Heart right ventricle (tissue), 16 donors: ENCODE measurements around the gene ATP13A3. TPM values are rescaled to one million over a fixed set of nuclear protein-coding genes. Genes with fewer than 3 reads are reported as not detected.
A peak's percentile ranks its signal among the peaks of the same experiment; 100 is the strongest.

ENCODE experiments used
- ATAC-seq, 8 donors: fragments of 200-7000 bp; cut with Tn5 transposase; one replicate each; pipeline ENCODE4 v1.9.1; 2020; ENCODE audit warnings: mild to moderate bottlenecking in 8 of 8, moderate library complexity in 8 of 8, moderate number of reproducible peaks in 1 of 8
- DNase-seq, 2 donors: peaks; one replicate each; pipeline ENCODE4 v3.0.0-alpha.2; 2020
- H3K27ac ChIP-seq, 10 donors: fragments of 200-600 bp; sonication (generic) in 2 of 10; one replicate each; pipeline versions ENCODE4 v1.5.0 to v1.8.0; 2020 to 2022; ENCODE audit warnings: mild to moderate bottlenecking in 3 of 10
- H3K27me3 ChIP-seq, 7 donors: fragments of 200-600 bp; one replicate each; pipeline ENCODE4 v1.8.0; 2021 to 2022; ENCODE audit warnings: mild to moderate bottlenecking in 2 of 7
- H3K36me3 ChIP-seq, 9 donors: fragments of 200-600 bp; sonication (generic) in 1 of 9; one replicate each; pipeline versions ENCODE4 v1.5.0 to v1.8.0; 2020 to 2022; ENCODE audit warnings: mild to moderate bottlenecking in 2 of 9
- H3K4me1 ChIP-seq, 9 donors: fragments of 200-600 bp; sonication (generic) in 1 of 9; one replicate each; pipeline versions ENCODE4 v1.5.0 to v1.8.0; 2020 to 2022; ENCODE audit warnings: mild to moderate bottlenecking in 4 of 9
- H3K4me3 ChIP-seq, 10 donors: fragments of 200-600 bp; sonication (generic) in 2 of 10; one replicate each; pipeline versions ENCODE4 v1.5.0 to v1.8.0; 2020 to 2022; ENCODE audit warnings: mild to moderate bottlenecking in 7 of 10, moderate library complexity in 2 of 10
- H3K9me3 ChIP-seq, 11 donors: fragments of 200-600 bp in 10 of 11; sonication (generic) in 2 of 11; one replicate each; pipeline versions ENCODE4 v1.5.0 to v1.8.0; 2013 to 2022; ENCODE audit warnings: mild to moderate bottlenecking in 2 of 11, control low read depth in 1 of 11, moderate library complexity in 1 of 11
- WGBS, 2 donors: extraction: QIAGEN DNeasy Blood & Tissue Kit; methylation state at CpG; one replicate each; pipeline ENCODE4 v1.1.7; 2013; ENCODE audit warnings: inconsistent platforms in 1 of 2; 5-methylcytosine and 5-hydroxymethylcytosine counted together
- intact Hi-C, 10 donors: fragments of 100-400 bp; cut with DNase I; formaldehyde crosslinking; loops; one replicate each; pipeline versions ENCODE4 v1.11.1 to v1.14.2; 2022
- polyA plus RNA-seq, 2 donors: library from polyadenylated mRNA; stranded (reverse); fragments of 200-250 nt; gene quantifications; one replicate each; pipeline ENCODE4 v1.2.3, GENCODE V29; 2013
- total RNA-seq, 10 donors: library from RNA; stranded (reverse); fragmentation: NEBNext Ultra II Directional in 3 of 10; extraction: Animal tissue kit (Norgen Biotek cat#: 25700) in 3 of 10; gene quantifications; one replicate each; pipeline versions ENCODE4 v1.2.1 to v1.2.4, GENCODE V29; 2021 to 2023
- TF ChIP-seq, protein P1 (sequence below), 9 donors: fragments of 200-600 bp; sonication (generic) in 2 of 9; IDR thresholded peaks; one replicate each; pipeline versions ENCODE4 v1.5.0 to v1.8.0; 2021 to 2022; ENCODE audit warnings: antibody characterized with exemption in 9 of 9, mild to moderate bottlenecking in 5 of 9, moderate library complexity in 1 of 9
- donor health status: Arrhythmogenic right ventricular cardiomyopathy.
- donor health status: ischemic (EF 13 %, LVEDD 7.1; RV severe dilation, severe dysfunction).
- donor health status: healthy with polysubstance abuse.
- donor health status: DM: no; HTN: yes; CAD: no.
- donor health status: DM: no; HTN: no; CAD: no.
- donor health status: ischemic (EF 25% LVEDD 6.9; RV normal size, moderate dysfunction).
- donor health status: ischemic (EF 25% LVEDD 5.7; RV mildly dilated, moderate dysfunction).
- donor health status: healthy.
- donor health status: DM: yes; HTN: yes; CAD: no.
- donor health status: Ischemic cardiomyopathy.
- donor health status: ischemic (EF 35%, LVEDD 5.7; RV mildly dilated, moderate dysfunction).
- donor health status: nonischemic (EF 11% LVEDD 7.7; RV severe dilation, severe dysfunction).
- donor health status: DM: yes; HTN: yes; CAD: no.
- donor health status: PGD.
- donor health status: ischemic (EF 29% LVEDD 5.4; RV normal size, mild dysfunction).
- donor health status: nonischemic (EF 23%, LVEDD 6.1; RV moderate dilation, normal function).

ATP13A3 gene
- total and polyA plus RNA-seq, 12 donors: 31.0 to 195 (median 87.8) TPM

GRCh38 chr3:194481103-194481502 is 5.7 kb downstream of the ATP13A3 start:
- Histone ChIP-seq H3K27me3 (no peaks in the 10 kb centered on the region), H3K36me3 (peaks cover 0 to 46% (median 0%) of the 10 kb centered on the region in 9 donors), H3K27ac (peak overlapping the region in 4 of 10 donors; percentile 22 to 52 (median 32)), H3K4me1 (peaks cover 0 to 91% (median 78%) of the 10 kb centered on the region in 9 donors), H3K9me3 (no peaks in the 10 kb centered on the region), H3K4me3 (no peak overlapping the region)
- TF ChIP-seq, protein P1, sequence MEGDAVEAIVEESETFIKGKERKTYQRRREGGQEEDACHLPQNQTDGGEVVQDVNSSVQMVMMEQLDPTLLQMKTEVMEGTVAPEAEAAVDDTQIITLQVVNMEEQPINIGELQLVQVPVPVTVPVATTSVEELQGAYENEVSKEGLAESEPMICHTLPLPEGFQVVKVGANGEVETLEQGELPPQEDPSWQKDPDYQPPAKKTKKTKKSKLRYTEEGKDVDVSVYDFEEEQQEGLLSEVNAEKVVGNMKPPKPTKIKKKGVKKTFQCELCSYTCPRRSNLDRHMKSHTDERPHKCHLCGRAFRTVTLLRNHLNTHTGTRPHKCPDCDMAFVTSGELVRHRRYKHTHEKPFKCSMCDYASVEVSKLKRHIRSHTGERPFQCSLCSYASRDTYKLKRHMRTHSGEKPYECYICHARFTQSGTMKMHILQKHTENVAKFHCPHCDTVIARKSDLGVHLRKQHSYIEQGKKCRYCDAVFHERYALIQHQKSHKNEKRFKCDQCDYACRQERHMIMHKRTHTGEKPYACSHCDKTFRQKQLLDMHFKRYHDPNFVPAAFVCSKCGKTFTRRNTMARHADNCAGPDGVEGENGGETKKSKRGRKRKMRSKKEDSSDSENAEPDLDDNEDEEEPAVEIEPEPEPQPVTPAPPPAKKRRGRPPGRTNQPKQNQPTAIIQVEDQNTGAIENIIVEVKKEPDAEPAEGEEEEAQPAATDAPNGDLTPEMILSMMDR (IDR thresholded peaks at IDR 0.05): no peak
- no peak for DNase-seq
- intact Hi-C loops: loop anchor here in 1 of 10 donors (10.0 kb wide), 1 partner anchor 94 kb away; no protein-coding TSS in a partner anchor
- ATAC-seq: no peak

DNA sequence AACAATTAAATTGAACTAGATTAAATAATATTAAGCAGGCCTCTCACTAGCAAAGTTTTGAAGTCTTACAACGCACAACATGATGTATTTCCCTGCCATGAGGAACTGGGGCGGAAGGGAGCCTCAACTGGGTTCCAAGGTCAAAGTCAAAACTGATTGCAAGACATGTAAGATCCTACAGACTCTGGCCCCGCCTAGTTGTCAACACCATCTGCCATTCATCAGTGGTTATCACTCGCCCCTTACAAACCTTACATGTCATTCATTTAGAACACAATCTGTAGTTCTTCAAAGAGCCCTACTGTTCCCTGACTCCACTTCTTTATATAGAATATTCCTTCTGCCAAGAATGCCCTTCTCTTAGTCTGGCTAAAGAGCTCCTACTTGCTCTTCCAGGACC is 10.0 kb downstream of the ATP13A3 start:
- peak; percentile 31 to 61 for DNase-seq
- intact Hi-C loops: loop anchor here in 1 of 10 donors (10.0 kb wide), 1 partner anchor 118 kb away; no protein-coding TSS in a partner anchor

DNA sequence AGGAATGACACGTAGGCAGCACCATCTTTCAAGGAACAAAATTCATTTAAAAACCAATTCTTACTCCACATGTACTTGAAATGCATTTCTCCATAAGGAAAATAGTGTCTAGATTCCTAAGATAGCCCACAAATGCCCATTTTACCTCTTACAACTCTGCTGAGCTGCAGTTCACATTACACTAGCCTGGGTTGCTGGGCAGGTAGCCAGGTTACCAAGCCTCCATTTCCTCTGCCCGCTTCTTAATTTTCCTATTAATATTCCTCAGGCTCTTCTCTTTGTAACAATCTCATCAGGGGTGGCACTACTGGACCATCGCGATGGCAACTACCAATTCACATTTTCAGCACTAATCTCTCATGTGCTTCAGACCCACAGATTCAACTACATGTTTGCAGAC is 10.8 kb downstream of the ATP13A3 start:
- ATAC-seq (peak in 2 of 8 donors; percentile 15 to 27), DNase-seq (no peak)
- intact Hi-C loops: loop anchor here in 2 of 10 donors (2.0 to 10.0 kb wide), 2 partner anchors 97 to 119 kb away; no protein-coding TSS in a partner anchor
- peaks cover 0 to 93% (median 59%) of the 10 kb centered on the region in 9 donors for H3K4me1 ChIP-seq
- H3K27me3 ChIP-seq: no peaks in the 10 kb centered on the region
- 67 to 73% methylated on average over 4 of the region's 4 CpGs for WGBS, 2 donors
- peaks cover 0 to 13% (median 0%) of the 10 kb centered on the region in 9 donors for H3K36me3 ChIP-seq
- H3K4me3 ChIP-seq: no peak overlapping the region
- no peaks in the 10 kb centered on the region for H3K9me3 ChIP-seq
- TF ChIP-seq, protein P1 (IDR thresholded peaks at IDR 0.05): no peak
- peak overlapping the region in 7 of 10 donors; percentile 42 to 83 (median 59) for H3K27ac ChIP-seq

More for the DNA sequence above, 10.0 kb downstream of the ATP13A3 start:
- WGBS, 2 donors: 37 to 62% methylated on average over 4 of the region's 4 CpGs
- H3K4me1 ChIP-seq: peaks cover 0 to 93% (median 60%) of the 10 kb centered on the region in 9 donors
- no peak overlapping the region for H3K4me3 ChIP-seq
- peak overlapping the region in 9 of 10 donors; percentile 23 to 83 (median 61) for H3K27ac ChIP-seq
- H3K9me3 ChIP-seq: no peaks in the 10 kb centered on the region
- no peaks in the 10 kb centered on the region for H3K27me3 ChIP-seq
- ATAC-seq: peak; percentile 77 to 95 (median 88)
- TF ChIP-seq, protein P1 (IDR thresholded peaks at IDR 0.05): no peak
- peaks cover 0 to 16% (median 0%) of the 10 kb centered on the region in 9 donors for H3K36me3 ChIP-seq

- H3K4me1 ChIP-seq: peaks cover 0 to 94% (median 59%) of the 10 kb centered on the region in 9 donors
Measured at GRCh38 chr3:194475138-194475932, 11.5 kb downstream of the ATP13A3 start.

More at GRCh38 chr3:194475138-194475932, 11.5 kb downstream of the ATP13A3 start:
- WGBS, 2 donors: 91 to 92% methylated on average over 4 of the region's 4 CpGs
- intact Hi-C loops: loop anchor here in 2 of 10 donors (2.0 to 10.0 kb wide), 2 partner anchors 97 to 119 kb away; no protein-coding TSS in a partner anchor
- DNase-seq (no peak), ATAC-seq (no peak)
- no peaks in the 10 kb centered on the region for H3K9me3 ChIP-seq
- H3K27ac ChIP-seq: peak overlapping the region in 4 of 10 donors; percentile 59 to 83 (median 73)
- H3K4me3 ChIP-seq: no peak overlapping the region
- TF ChIP-seq, protein P1 (IDR thresholded peaks at IDR 0.05): no peak
- H3K36me3 ChIP-seq: peaks cover 0 to 10% (median 0%) of the 10 kb centered on the region in 9 donors
- no peaks in the 10 kb centered on the region for H3K27me3 ChIP-seq
